ENCODE measurements around the gene RAD51B. TPM values are rescaled to one million over a fixed set of nuclear protein-coding genes. Genes with fewer than 3 reads are reported as not detected.

Gene RAD51B
- total RNA-seq, 6 donors from 2014 or later: 10.6 to 63.9 (median 18.4) TPM

GRCh38 chr14:68343534-68344118, 524.0 kb downstream of the RAD51B start:
- TF ChIP-seq POLR2AphosphoS5 (IDR thresholded peaks at IDR 0.05) (no peak), EP300 (IDR thresholded peaks at IDR 0.05) (no peak), CTCF (IDR thresholded peaks at IDR 0.05) (no peak), POLR2A (IDR thresholded peaks at IDR 0.05) (no peak)
- no peaks in the 10 kb centered on the region for H3K36me3 ChIP-seq
- H3K27ac ChIP-seq: no peak overlapping the region
- no peaks in the 10 kb centered on the region for H3K27me3 ChIP-seq
- ATAC-seq (ENCODE audit: low FRiP score in 2 of 2) (no peak), DNase-seq (no peak)
- no peaks in the 10 kb centered on the region for H3K9me3 ChIP-seq
- WGBS, 2 donors: 94 to 96% methylated on average over 2 of the region's 2 CpGs
- no peak overlapping the region for H3K4me3 ChIP-seq
- peaks cover 0 to 7% (median 0%) of the 10 kb centered on the region in 4 donors for H3K4me1 ChIP-seq

- ATAC-seq (ENCODE audit: low FRiP score in 2 of 2) (no peak), DNase-seq (no peak)
- no peaks in the 10 kb centered on the region for H3K27me3 ChIP-seq
- no peaks in the 10 kb centered on the region for H3K9me3 ChIP-seq
- peaks cover 0 to 7% (median 0%) of the 10 kb centered on the region in 4 donors for H3K4me1 ChIP-seq
- TF ChIP-seq CTCF (IDR thresholded peaks at IDR 0.05) (no peak), POLR2AphosphoS5 (IDR thresholded peaks at IDR 0.05) (no peak), EP300 (IDR thresholded peaks at IDR 0.05) (no peak), POLR2A (IDR thresholded peaks at IDR 0.05) (no peak)
- 90 to 96% methylated on average over 4 of the region's 4 CpGs for WGBS, 2 donors
- no peak overlapping the region for H3K4me3 ChIP-seq
- H3K36me3 ChIP-seq: no peaks in the 10 kb centered on the region
- H3K27ac ChIP-seq: no peak overlapping the region
Measured at GRCh38 chr14:68345738-68346137, 526.2 kb downstream of the RAD51B start.

- Histone ChIP-seq H3K9me3 (no peaks in the 10 kb centered on the region), H3K4me1 (peaks cover 0 to 5% (median 0%) of the 10 kb centered on the region in 4 donors), H3K4me3 (no peak overlapping the region), H3K27ac (no peak overlapping the region), H3K36me3 (no peaks in the 10 kb centered on the region), H3K27me3 (no peaks in the 10 kb centered on the region)
- WGBS, 2 donors: 94% methylated on average over 5 of the region's 5 CpGs
- ATAC-seq (ENCODE audit: low FRiP score in 2 of 2) (no peak), DNase-seq (no peak)
- TF ChIP-seq POLR2AphosphoS5 (IDR thresholded peaks at IDR 0.05) (no peak), CTCF (IDR thresholded peaks at IDR 0.05) (no peak), POLR2A (IDR thresholded peaks at IDR 0.05) (no peak), EP300 (IDR thresholded peaks at IDR 0.05) (no peak)
Measured at GRCh38 chr14:68346556-68347343, 527.2 kb downstream of the RAD51B start.

- WGBS, 2 donors: 71 to 77% methylated on average over 8 of the region's 8 CpGs
Measured at GRCh38 chr14:68349900-68350629, 530.5 kb downstream of the RAD51B start.

More at GRCh38 chr14:68349900-68350629, 530.5 kb downstream of the RAD51B start:
- TF ChIP-seq CTCF (IDR thresholded peaks at IDR 0.05) (no peak), POLR2AphosphoS5 (IDR thresholded peaks at IDR 0.05) (no peak), EP300 (IDR thresholded peaks at IDR 0.05) (no peak), POLR2A (IDR thresholded peaks at IDR 0.05) (no peak)
- no peaks in the 10 kb centered on the region for H3K4me1 ChIP-seq
- H3K27me3 ChIP-seq: no peaks in the 10 kb centered on the region
- no peak overlapping the region for H3K4me3 ChIP-seq
- H3K9me3 ChIP-seq: no peaks in the 10 kb centered on the region
- DNase-seq (no peak), ATAC-seq (ENCODE audit: low FRiP score in 2 of 2) (no peak)
- no peaks in the 10 kb centered on the region for H3K36me3 ChIP-seq
- no peak overlapping the region for H3K27ac ChIP-seq

All from upper lobe of left lung (tissue), 6 donors.